ENCODE measurements around the gene ZNF423. TPM values are rescaled to one million over a fixed set of nuclear protein-coding genes. Genes with fewer than 3 reads are reported as not detected.

ZNF423 gene
- total and polyA plus RNA-seq, 9 of the 15 experiments (the other 6 are each of a cell fraction or from before 2014, with no cell fraction given) = not detected

GRCh38 chr16:49625311-49626065 lies 230.4 kb downstream of the ZNF423 start (continued):
- TF ChIP-seq, protein P1, sequence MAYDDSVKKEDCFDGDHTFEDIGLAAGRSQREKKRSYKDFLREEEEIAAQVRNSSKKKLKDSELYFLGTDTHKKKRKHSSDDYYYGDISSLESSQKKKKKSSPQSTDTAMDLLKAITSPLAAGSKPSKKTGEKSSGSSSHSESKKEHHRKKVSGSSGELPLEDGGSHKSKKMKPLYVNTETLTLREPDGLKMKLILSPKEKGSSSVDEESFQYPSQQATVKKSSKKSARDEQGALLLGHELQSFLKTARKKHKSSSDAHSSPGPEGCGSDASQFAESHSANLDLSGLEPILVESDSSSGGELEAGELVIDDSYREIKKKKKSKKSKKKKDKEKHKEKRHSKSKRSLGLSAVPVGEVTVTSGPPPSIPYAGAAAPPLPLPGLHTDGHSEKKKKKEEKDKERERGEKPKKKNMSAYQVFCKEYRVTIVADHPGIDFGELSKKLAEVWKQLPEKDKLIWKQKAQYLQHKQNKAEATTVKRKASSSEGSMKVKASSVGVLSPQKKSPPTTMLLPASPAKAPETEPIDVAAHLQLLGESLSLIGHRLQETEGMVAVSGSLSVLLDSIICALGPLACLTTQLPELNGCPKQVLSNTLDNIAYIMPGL (CRISPR knock-in tag; IDR thresholded peaks at IDR 0.05) = no peak

DNA sequence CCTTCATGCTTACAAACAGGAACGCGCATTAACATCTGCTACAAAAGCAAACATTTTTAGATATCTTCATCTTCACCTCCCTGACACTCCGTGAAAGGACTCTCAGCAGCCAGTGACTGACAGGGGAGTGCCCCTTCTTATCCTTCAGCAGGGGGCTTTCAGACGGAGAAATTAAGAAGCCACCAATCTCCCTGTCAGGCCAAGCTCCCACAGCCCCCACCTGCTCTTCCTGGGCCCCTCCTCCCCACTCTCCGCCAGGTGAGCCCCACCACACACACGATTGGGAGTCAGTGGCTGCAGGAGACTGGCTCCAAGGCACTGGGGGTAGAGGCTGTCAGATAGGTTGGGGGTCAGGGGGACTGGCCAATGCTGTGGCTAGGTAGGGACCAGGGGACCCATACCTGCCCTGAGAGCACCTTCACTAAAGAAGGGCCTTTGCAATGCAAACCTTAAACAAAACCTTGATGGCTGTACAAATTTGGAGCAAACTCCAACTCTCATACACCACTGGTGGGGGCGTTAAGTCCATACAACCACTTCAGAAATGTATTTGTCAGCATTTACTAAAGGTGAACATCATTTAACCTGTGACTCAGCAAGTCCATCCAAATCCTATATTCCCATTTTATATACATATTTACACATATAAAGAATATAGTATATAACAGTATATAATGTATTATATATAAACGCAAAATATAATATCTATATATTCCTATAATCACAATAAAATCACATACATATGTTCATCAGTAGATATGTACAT lies 232.2 kb downstream of the ZNF423 start:
- H3K9me3 ChIP-seq (replicated peaks; ENCODE audit: control insufficient read depth, insufficient read depth, low read depth, low read length) = no peaks in the 10 kb centered on the region
- BruUV-seq (replicated peaks) = no TSS peak
- no peak for DNase-seq (ENCODE audit: extremely low read depth in 1 of 4, low spot score in 3 of 4)
- intact Hi-C loops (cut with micrococcal nuclease) (no loop called here), in situ Hi-C loops (cut with MboI) (no loop called here)
- ChIA-PET CTCF (ENCODE audit: low intra/inter-chr PET ratio) (no interaction called here), POLR2A (no interaction called here)
- 1% methylated on average over 8 of the region's 8 CpGs for WGBS (ENCODE audit: insufficient coverage, low coverage, missing lambda C conversion rate)
- 0 out of 5 replicates have a peak, but pooled peaks cover 0 to 6% of the 10 kb centered on the region in 2 experiments for H3K27me3 ChIP-seq (ENCODE audit: control insufficient read depth in 2 of 2, insufficient read depth in 2 of 2, low read length in 2 of 2)
- H3K4me2 ChIP-seq (ENCODE audit: insufficient read depth, low read length) = no peak overlapping the region
- H3K79me2 ChIP-seq (ENCODE audit: control insufficient read depth, insufficient read depth, low read length) = no peaks in the 10 kb centered on the region
- no peak overlapping the region for H3K9ac ChIP-seq (ENCODE audit: insufficient read depth in 1 of 2, low read depth in 2 of 2, low read length in 2 of 2)
- FAIRE-seq = no peak
- peaks cover 6% of the 10 kb centered on the region for H3K9me1 ChIP-seq (ENCODE audit: control insufficient read depth, insufficient read depth, low read length)
- H4K20me1 ChIP-seq (replicated peaks; ENCODE audit: control insufficient read depth, insufficient read depth, low read length) = no peaks in the 10 kb centered on the region
- no peak overlapping the region for H2AFZ ChIP-seq (ENCODE audit: low read depth, low read length)
- H3K4me3 ChIP-seq = no peak overlapping the region
- ATAC-seq = no peak
- peaks cover 24% of the 10 kb centered on the region in 2 experiments; a peak in 4 of 5 replicates for H3K4me1 ChIP-seq (replicated peaks in 1 of 2; ENCODE audit: control insufficient read depth in 2 of 2, insufficient read depth in 2 of 2, low read length in 2 of 2)
- no peaks in the 10 kb centered on the region for H3K36me3 ChIP-seq (ENCODE audit: control insufficient read depth, insufficient read depth, low read length)
- H3K27ac ChIP-seq (ENCODE audit: extremely low read depth, low read depth, low read length) = no peak overlapping the region
- TF ChIP-seq DPF2 (IDR thresholded peaks at IDR 0.05) (no peak), MAFG (tag; conservative IDR thresholded peaks at IDR 0.05) (peak; percentile 51), MAFF (IDR thresholded peaks at IDR 0.05; ENCODE audit: low read length) (peak; percentile 5; the same call in 1 of the 2 replicates), C11orf30 (IDR thresholded peaks at IDR 0.05; ENCODE audit: low read depth) (peak; percentile 30; the same call in 1 of the 2 replicates), SMAD2 (IDR thresholded peaks at IDR 0.05; ENCODE audit: low read depth, low read length) (no peak), ZBTB9 (CRISPR knock-in tag; IDR thresholded peaks at IDR 0.05) (no peak), ZNF316 (IDR thresholded peaks at IDR 0.05) (peak; percentile 69), MYNN (IDR thresholded peaks at IDR 0.05) (no peak), MYNN (CRISPR knock-in tag; IDR thresholded peaks at IDR 0.05) (no peak), MAFK (IDR thresholded peaks at IDR 0.05; ENCODE audit: low read length) (0 out of 2 replicates have a peak, but pooled peaks have one; percentile 9), ZNF217 (CRISPR knock-in tag; IDR thresholded peaks at IDR 0.05) (no peak), YBX1 (IDR thresholded peaks at IDR 0.05) (no peak), GTF2E2 (tag; IDR thresholded peaks at IDR 0.05) (no peak), NR2C2 (CRISPR knock-in tag; IDR thresholded peaks at IDR 0.05) (no peak), NR2C2 (tag; IDR thresholded peaks at IDR 0.05) (no peak), NUFIP1 (IDR thresholded peaks at IDR 0.05; ENCODE audit: partially characterized antibody) (no peak), ZNF354B (CRISPR knock-in tag; IDR thresholded peaks at IDR 0.05) (no peak), ELK1 (CRISPR knock-in tag; IDR thresholded peaks at IDR 0.05) (no peak)
